Measurements from ENCODE around the gene YWHAG. TPM values are rescaled to one million over a fixed set of nuclear protein-coding genes. Genes with fewer than 3 reads are reported as not detected.
A peak's percentile ranks its signal among the peaks of the same experiment; 100 is the strongest.

YWHAG gene
- total and polyA plus RNA-seq, 9 of the 15 experiments (the other 6 are each of a cell fraction or from before 2014, with no cell fraction given), result 30.4 to 246 (median 94.5) TPM

- Histone ChIP-seq H3K27me3 (ENCODE audit: control insufficient read depth in 2 of 2, insufficient read depth in 2 of 2, low read length in 2 of 2) (no peaks in the 10 kb centered on the region), H3K9me3 (replicated peaks; ENCODE audit: control insufficient read depth, insufficient read depth, low read depth, low read length) (no peaks in the 10 kb centered on the region), H3K27ac (ENCODE audit: extremely low read depth, low read depth, low read length) (peak overlapping the region; percentile 96), H3K36me3 (ENCODE audit: control insufficient read depth, insufficient read depth, low read length) (no peaks in the 10 kb centered on the region), H2AFZ (ENCODE audit: low read depth, low read length) (peak overlapping the region; percentile 94), H3K4me2 (ENCODE audit: insufficient read depth, low read length) (peak overlapping the region; percentile 86), H3K79me2 (ENCODE audit: control insufficient read depth, insufficient read depth, low read length) (peaks cover 12% of the 10 kb centered on the region), H3K9ac (ENCODE audit: insufficient read depth in 1 of 2, low read depth in 2 of 2, low read length in 2 of 2) (peak overlapping the region; percentile 87 to 91), H4K20me1 (replicated peaks; ENCODE audit: control insufficient read depth, insufficient read depth, low read length) (no peaks in the 10 kb centered on the region), H3K4me1 (replicated peaks in 1 of 2; ENCODE audit: control insufficient read depth in 2 of 2, insufficient read depth in 2 of 2, low read length in 2 of 2) (peaks cover 51 to 74% of the 10 kb centered on the region in 2 experiments), H3K4me3 (peak overlapping the region; percentile 53), H3K9me1 (ENCODE audit: control insufficient read depth, insufficient read depth, low read length) (no peaks in the 10 kb centered on the region)
- ChIA-PET POLR2A (interaction anchor here (0.6 to 1.8 kb wide), 8 partner anchors 9 to 115 kb away, joined by 3 to 6 read pairs (median 4); partner anchors contain the start of genes SSC4D and YWHAG), CTCF (ENCODE audit: low intra/inter-chr PET ratio) (no interaction called here)
- DNase-seq (ENCODE audit: extremely low read depth in 1 of 4, low spot score in 3 of 4) (peak; percentile 98 to 99 (median 99)), ATAC-seq (peak; percentile 84), FAIRE-seq (peak; percentile 85)
- intact Hi-C loops (cut with micrococcal nuclease) (loop anchor here (2.0 kb wide), 1 partner anchor 35 kb away; the partner anchor contains the start of gene YWHAG), in situ Hi-C loops (cut with MboI) (no loop called here)
- 1% methylated on average over 90 of the region's 99 CpGs for WGBS (ENCODE audit: insufficient coverage, low coverage, missing lambda C conversion rate)
- no TSS peak for BruUV-seq (replicated peaks)
- TF ChIP-seq NCOA4 (IDR thresholded peaks at IDR 0.05; ENCODE audit: partially characterized antibody), result no peak
- TF ChIP-seq TCF3 (CRISPR knock-in tag; IDR thresholded peaks at IDR 0.05), result peak; percentile 22; the same call in 1 of the 2 replicates
- TF ChIP-seq ZNF695 (CRISPR knock-in tag; IDR thresholded peaks at IDR 0.05), result no peak
- no peak for TF ChIP-seq FUS (optimal IDR thresholded peaks at IDR 0.05; ENCODE audit: low read depth, low read length)
- TF ChIP-seq POU5F1 (IDR thresholded peaks at IDR 0.05; ENCODE audit: borderline replicate concordance, low read depth, low read length, partially characterized antibody), result peak; percentile 79
- TF ChIP-seq ZNF589 (CRISPR knock-in tag; IDR thresholded peaks at IDR 0.05; ENCODE audit: low read depth), result peak; percentile 76; the same call in 1 of the 2 replicates
- no peak for TF ChIP-seq TSHZ1 (CRISPR knock-in tag; IDR thresholded peaks at IDR 0.05)
- 0 out of 2 replicates have a peak, but pooled peaks have one; percentile 34 for TF ChIP-seq NR4A1 (CRISPR knock-in tag; IDR thresholded peaks at IDR 0.05)
- TF ChIP-seq NR4A1 (tag; IDR thresholded peaks at IDR 0.05), result peak; percentile 77
- TF ChIP-seq SAFB2 (IDR thresholded peaks at IDR 0.05; ENCODE audit: borderline replicate concordance, low read depth, low read length, severe bottlenecking), result no peak
- TF ChIP-seq CCAR2 (IDR thresholded peaks at IDR 0.05; ENCODE audit: low read depth, low read length), result no peak
- TF ChIP-seq ZBTB9 (CRISPR knock-in tag; IDR thresholded peaks at IDR 0.05), result peak; percentile 93
- TF ChIP-seq ZNF408 (CRISPR knock-in tag; IDR thresholded peaks at IDR 0.05; ENCODE audit: low read depth), result no peak
- peak; percentile 97 for TF ChIP-seq NR1H2 (CRISPR knock-in tag; IDR thresholded peaks at IDR 0.05)
- TF ChIP-seq POLR3A (IDR thresholded peaks at IDR 0.05; ENCODE audit: borderline replicate concordance, extremely low read depth, insufficient read depth, insufficient read length), result no peak
- 0 out of 2 replicates have a peak, but pooled peaks have one; percentile 26 for TF ChIP-seq HIVEP1 (CRISPR knock-in tag; IDR thresholded peaks at IDR 0.05)
- TF ChIP-seq ZBED1 (IDR thresholded peaks at IDR 0.05), result no peak
These were observed 34.6 kb upstream of the YWHAG start for GRCh38 chr7:76393116-76394031.
